Uterus (tissue), 2 donors: Measurements from ENCODE around the gene RNASEL.

ENCODE experiments used
- POLR2A ChIP-seq, 2 donors: fragments of 450-650 bp; IDR thresholded peaks; one replicate each; pipeline ENCODE4 v1.6.1; 2016; ENCODE audit warnings: antibody characterized with exemption in 2 of 2, mild to moderate bottlenecking in 1 of 2, moderate library complexity in 1 of 2
- TF ChIP-seq, protein P1 (sequence below), 4 experiments: fragments of 200-600 bp in 2 of 4; fragments of 450-650 bp in 2 of 4; sonication (generic) in 2 of 4; IDR thresholded peaks; one replicate each; pipeline ENCODE4 v1.5.1; 2016 to 2019; ENCODE audit warnings: antibody characterized with exemption in 4 of 4, mild to moderate bottlenecking in 2 of 4, moderate library complexity in 1 of 4

DNA sequence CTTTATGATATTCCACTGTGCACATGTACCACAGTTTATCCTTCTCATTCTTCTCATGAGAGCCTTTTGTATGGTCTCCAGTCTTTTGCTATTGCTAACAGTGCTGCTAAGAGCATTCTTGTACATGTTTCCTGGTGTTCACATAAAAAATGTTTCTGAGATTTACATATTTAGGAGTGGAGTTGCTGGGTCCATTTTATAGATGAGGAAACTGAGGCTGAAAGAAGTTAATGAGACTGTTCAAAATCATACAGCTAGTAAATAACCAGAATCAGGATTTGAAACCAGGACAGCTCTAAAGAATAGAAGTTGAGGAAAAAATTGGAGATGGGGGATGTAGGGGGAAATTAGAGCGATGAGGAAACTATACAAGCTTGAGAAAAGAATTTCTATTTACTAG lies 42.9 kb upstream of the RNASEL start:
- TF ChIP-seq, protein P1, sequence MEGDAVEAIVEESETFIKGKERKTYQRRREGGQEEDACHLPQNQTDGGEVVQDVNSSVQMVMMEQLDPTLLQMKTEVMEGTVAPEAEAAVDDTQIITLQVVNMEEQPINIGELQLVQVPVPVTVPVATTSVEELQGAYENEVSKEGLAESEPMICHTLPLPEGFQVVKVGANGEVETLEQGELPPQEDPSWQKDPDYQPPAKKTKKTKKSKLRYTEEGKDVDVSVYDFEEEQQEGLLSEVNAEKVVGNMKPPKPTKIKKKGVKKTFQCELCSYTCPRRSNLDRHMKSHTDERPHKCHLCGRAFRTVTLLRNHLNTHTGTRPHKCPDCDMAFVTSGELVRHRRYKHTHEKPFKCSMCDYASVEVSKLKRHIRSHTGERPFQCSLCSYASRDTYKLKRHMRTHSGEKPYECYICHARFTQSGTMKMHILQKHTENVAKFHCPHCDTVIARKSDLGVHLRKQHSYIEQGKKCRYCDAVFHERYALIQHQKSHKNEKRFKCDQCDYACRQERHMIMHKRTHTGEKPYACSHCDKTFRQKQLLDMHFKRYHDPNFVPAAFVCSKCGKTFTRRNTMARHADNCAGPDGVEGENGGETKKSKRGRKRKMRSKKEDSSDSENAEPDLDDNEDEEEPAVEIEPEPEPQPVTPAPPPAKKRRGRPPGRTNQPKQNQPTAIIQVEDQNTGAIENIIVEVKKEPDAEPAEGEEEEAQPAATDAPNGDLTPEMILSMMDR (IDR thresholded peaks at IDR 0.05), result no peak
- no peak for TF ChIP-seq POLR2A (IDR thresholded peaks at IDR 0.05)
